Calu3 (cell line): ENCODE results near the gene P2RX3. TPM values are rescaled to one million over a fixed set of nuclear protein-coding genes. Genes with fewer than 3 reads are reported as not detected.

Experiments
- BruUV-seq: library from RNA; stranded (reverse); fragments of 400-500 nt; replicated peaks from 2 replicates; lab custom pipeline; 2021; lab: Mats Ljungman, UMichigan
- CTCF ChIA-PET: fragments of 300-600 bp; sonication (Branson Sonifier 250); formaldehyde crosslinking; loops from one replicate; lab custom pipeline; 2022; ENCODE audit warnings: antibody characterized with exemption; lab: Charles Lee
- DNase-seq: peaks from one replicate; pipeline ENCODE4 v3.0.0; 2022
- H3K27ac Mint-ChIP-seq: one replicate; pipeline ENCODE4 v1.8.0; 2022; ENCODE audit warnings: mixed read lengths; ENCODE audit not compliant: unreplicated experiment
- H3K27me3 Mint-ChIP-seq: one replicate; pipeline ENCODE4 v1.8.0; 2022; ENCODE audit warnings: mixed read lengths; ENCODE audit not compliant: unreplicated experiment
- H3K36me3 Mint-ChIP-seq: one replicate; pipeline ENCODE4 v1.8.0; 2022; ENCODE audit warnings: mild to moderate bottlenecking, moderate library complexity, mixed read lengths; ENCODE audit not compliant: insufficient read depth, unreplicated experiment
- H3K4me1 Mint-ChIP-seq: one replicate; pipeline ENCODE4 v1.8.0; 2022; ENCODE audit warnings: mild to moderate bottlenecking, low read depth, mixed read lengths; ENCODE audit not compliant: unreplicated experiment
- H3K4me3 Mint-ChIP-seq: one replicate; pipeline ENCODE4 v1.8.0; 2022; ENCODE audit warnings: mild to moderate bottlenecking, low read depth, moderate library complexity, mixed read lengths; ENCODE audit not compliant: unreplicated experiment
- H3K9me3 Mint-ChIP-seq: one replicate; pipeline ENCODE4 v1.8.0; 2022; ENCODE audit warnings: low read depth, mixed read lengths; ENCODE audit not compliant: unreplicated experiment
- CTCF ChIP-seq: fragments of 200-600 bp; IDR thresholded peaks from one replicate; pipeline ENCODE4 v1.8.0; 2022; ENCODE audit warnings: antibody characterized with exemption; ENCODE audit not compliant: unreplicated experiment
- intact Hi-C: fragments of 100-400 bp; cut with micrococcal nuclease; formaldehyde crosslinking; loops from one replicate; pipeline ENCODE4 v1.10.0; 2022; ENCODE audit not compliant: unreplicated experiment
- total RNA-seq: library from RNA; stranded (reverse); gene quantifications from 2 replicates; pipeline ENCODE4 v1.2.3, GENCODE V29; 2022

P2RX3 gene
- total RNA-seq, 1 experiment from 2014 or later: not detected

- H3K9me3 Mint-ChIP-seq: no peaks in the 10 kb centered on the region
- BruUV-seq: no TSS peak
- peak overlapping the region; percentile 86 for H3K4me3 Mint-ChIP-seq
- CTCF ChIA-PET: interaction anchor here (0.7 to 0.9 kb wide), 2 partner anchors 14 to 1782 kb away, joined by 3 to 4 read pairs; no protein-coding TSS in a partner anchor
- DNase-seq: no peak
- H3K27me3 Mint-ChIP-seq: no peaks in the 10 kb centered on the region
- peaks cover 64% of the 10 kb centered on the region for H3K4me1 Mint-ChIP-seq
- peak overlapping the region; percentile 98 for H3K27ac Mint-ChIP-seq
- no peak for TF ChIP-seq CTCF
- intact Hi-C loops: no loop called here
- peaks cover 84% of the 10 kb centered on the region for H3K36me3 Mint-ChIP-seq
Observed at GRCh38 chr11:57325735-57326048, 12.5 kb upstream of the P2RX3 start.

- CTCF ChIA-PET: interaction anchor here (0.5 kb wide), 1 partner anchor 615 kb away, joined by 4 read pairs; no protein-coding TSS in a partner anchor
- Mint-ChIP-seq H3K9me3 (no peaks in the 10 kb centered on the region), H3K4me1 (peaks cover 43% of the 10 kb centered on the region), H3K36me3 (peaks cover 80% of the 10 kb centered on the region), H3K4me3 (no peak overlapping the region), H3K27me3 (no peaks in the 10 kb centered on the region), H3K27ac (peak overlapping the region; percentile 24)
- BruUV-seq: no TSS peak
- no peak for DNase-seq
- no peak for TF ChIP-seq CTCF
- intact Hi-C loops: no loop called here
Observed at GRCh38 chr11:57327721-57328120, 10.4 kb upstream of the P2RX3 start.

GRCh38 chr11:57330029-57330428, 8.1 kb upstream of the P2RX3 start:
- H3K27me3 Mint-ChIP-seq: no peaks in the 10 kb centered on the region

GRCh38 chr11:57331720-57332119, 6.4 kb upstream of the P2RX3 start:
- no TSS peak for BruUV-seq
- Mint-ChIP-seq H3K9me3 (no peaks in the 10 kb centered on the region), H3K4me1 (peaks cover 48% of the 10 kb centered on the region), H3K27ac (no peak overlapping the region), H3K27me3 (no peaks in the 10 kb centered on the region), H3K36me3 (peaks cover 78% of the 10 kb centered on the region), H3K4me3 (no peak overlapping the region)
- no peak for TF ChIP-seq CTCF
- CTCF ChIA-PET: interaction anchor here (0.6 kb wide), 1 partner anchor 14 kb away, joined by 3 read pairs; no protein-coding TSS in a partner anchor
- DNase-seq: no peak
- intact Hi-C loops: no loop called here

More at GRCh38 chr11:57330029-57330428, 8.1 kb upstream of the P2RX3 start:
- no peak for TF ChIP-seq CTCF
- no peaks in the 10 kb centered on the region for H3K9me3 Mint-ChIP-seq
- no peak for DNase-seq
- H3K4me3 Mint-ChIP-seq: no peak overlapping the region
- H3K4me1 Mint-ChIP-seq: peaks cover 55% of the 10 kb centered on the region
- H3K27ac Mint-ChIP-seq: no peak overlapping the region
- peaks cover 82% of the 10 kb centered on the region for H3K36me3 Mint-ChIP-seq
- no TSS peak for BruUV-seq
- CTCF ChIA-PET: no interaction called here
- intact Hi-C loops: no loop called here
